Activated CD8-positive, alpha-beta T cell treated with anti-CD3 and anti-CD28 coated beads for 36 hours (primary cell): ENCODE data around the gene ARPC4. TPM values are rescaled to one million over a fixed set of nuclear protein-coding genes. Genes with fewer than 3 reads are reported as not detected.

Experiments
- ATAC-seq: fragments of 200-7000 bp; cut with Tn5 transposase; one replicate; pipeline ENCODE4 v1.10.0; 2021; ENCODE audit warnings: mild to moderate bottlenecking, moderate library complexity
- CTCF ChIA-PET: fragments of 350-600 bp; sonication (Branson Sonifier 250); formaldehyde crosslinking; loops from one replicate; lab custom pipeline; 2021; ENCODE audit warnings: antibody characterized with exemption; lab: Charles Lee
- POLR2A ChIA-PET: fragments of 350-600 bp; sonication (Branson Sonifier 250); formaldehyde crosslinking; loops from one replicate; lab custom pipeline; 2021; ENCODE audit warnings: antibody characterized with exemption; lab: Charles Lee
- DNase-seq: peaks from one replicate; pipeline ENCODE4 v3.0.0-alpha.2; 2020
- H3K27ac Mint-ChIP-seq: one replicate; pipeline ENCODE4 v1.8.0; 2021; ENCODE audit warnings: mild to moderate bottlenecking, mixed read lengths
- H3K27me3 Mint-ChIP-seq: one replicate; pipeline ENCODE4 v1.8.0; 2021; ENCODE audit warnings: mixed read lengths
- H3K36me3 Mint-ChIP-seq: one replicate; pipeline ENCODE4 v1.8.0; 2021; ENCODE audit warnings: low read depth, mixed read lengths
- H3K4me1 Mint-ChIP-seq: one replicate; pipeline ENCODE4 v1.8.0; 2021; ENCODE audit warnings: low read depth, mixed read lengths
- H3K4me3 Mint-ChIP-seq: one replicate; pipeline ENCODE4 v1.8.0; 2021; ENCODE audit warnings: mild to moderate bottlenecking, moderate library complexity, mixed read lengths
- H3K9me3 Mint-ChIP-seq: one replicate; pipeline ENCODE4 v1.8.0; 2021; ENCODE audit warnings: mixed read lengths
- CTCF ChIP-seq: fragments of 200-600 bp; IDR thresholded peaks from one replicate; pipeline ENCODE4 v1.8.0; 2022; ENCODE audit warnings: antibody characterized with exemption, mild to moderate bottlenecking
- intact Hi-C: fragments of 100-400 bp; cut with micrococcal nuclease; formaldehyde crosslinking; loops from one replicate; pipeline ENCODE4 v1.10.0; 2022
- total RNA-seq, 2 experiments: library from RNA; stranded (reverse); gene quantifications; one replicate each; pipeline ENCODE4 v1.2.3, GENCODE V29; 2021

Gene ARPC4
- total RNA-seq, 2 experiments from 2014 or later, result 205 to 208 TPM

GRCh38 chr3:9791790-9792404, 985 bp upstream of the ARPC4 start:
- ChIA-PET POLR2A (interaction anchor here (0.8 to 2.7 kb wide), 14 partner anchors 10 to 124 kb away, joined by 3 to 15 read pairs (median 8); partner anchors contain the start of genes BRPF1, CAMK1 and OGG1), CTCF (interaction anchor here (0.8 to 1.5 kb wide), 9 partner anchors 9 to 244 kb away, joined by 3 to 9 read pairs (median 4); partner anchors contain the start of gene BRPF1)
- peaks cover 54% of the 10 kb centered on the region for H3K4me1 Mint-ChIP-seq
- peak overlapping the region; percentile 88 for H3K4me3 Mint-ChIP-seq
- DNase-seq (no peak), ATAC-seq (no peak)
- H3K36me3 Mint-ChIP-seq, result peaks cover 63% of the 10 kb centered on the region
- H3K9me3 Mint-ChIP-seq, result no peaks in the 10 kb centered on the region
- peak overlapping the region; percentile 100 for H3K27ac Mint-ChIP-seq
- TF ChIP-seq CTCF, result no peak
- H3K27me3 Mint-ChIP-seq, result no peaks in the 10 kb centered on the region
- intact Hi-C loops, result loop anchor here (2.0 kb wide), 1 partner anchor 41 kb away; no protein-coding TSS in a partner anchor

DNA sequence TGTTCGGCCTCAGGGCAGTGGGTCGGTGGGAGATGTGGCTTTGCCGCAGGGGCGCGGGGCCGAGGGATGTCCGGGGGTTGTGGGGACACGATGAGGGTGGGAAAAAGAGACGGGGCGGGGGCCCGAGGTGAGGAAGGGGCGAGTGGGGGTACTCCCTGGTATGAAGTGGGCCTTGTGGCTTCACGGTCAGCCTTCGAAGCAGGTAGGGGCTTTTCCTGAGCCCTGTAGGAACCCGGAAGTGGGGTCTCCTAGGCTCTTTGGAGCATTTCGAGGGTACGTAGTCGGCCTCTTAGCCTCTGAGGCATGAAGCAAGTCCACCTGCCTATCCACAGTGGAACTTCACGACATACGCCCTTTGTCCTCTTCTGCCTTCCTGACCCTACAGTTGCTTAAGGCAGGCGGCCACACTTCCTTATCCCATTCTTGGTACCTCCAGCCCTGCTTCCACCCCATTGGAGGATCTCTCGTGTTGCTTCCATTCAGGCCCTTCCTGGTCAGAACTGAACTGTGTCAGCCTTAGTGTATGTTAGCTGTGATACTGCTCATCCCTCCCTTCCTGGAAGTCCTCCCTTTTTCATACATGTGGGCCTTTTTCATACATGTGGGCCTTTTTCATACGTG, 389 bp downstream of the ARPC4 start:
- no peak for TF ChIP-seq CTCF
- Mint-ChIP-seq H3K36me3 (peaks cover 66% of the 10 kb centered on the region), H3K27ac (peak overlapping the region; percentile 100), H3K9me3 (no peaks in the 10 kb centered on the region), H3K4me3 (peak overlapping the region; percentile 88), H3K4me1 (peaks cover 51% of the 10 kb centered on the region), H3K27me3 (no peaks in the 10 kb centered on the region)
- DNase-seq (peak; percentile 44), ATAC-seq (peak; percentile 8)
- ChIA-PET CTCF (interaction anchor here (0.8 to 2.3 kb wide), 12 partner anchors 8 to 242 kb away, joined by 3 to 12 read pairs (median 4); partner anchors contain the start of gene BRPF1), POLR2A (interaction anchor here (0.8 to 2.7 kb wide), 14 partner anchors 10 to 122 kb away, joined by 3 to 15 read pairs (median 8); partner anchors contain the start of genes BRPF1, CAMK1 and OGG1)
- intact Hi-C loops, result loop anchor here (2.0 kb wide), 1 partner anchor 42 kb away; no protein-coding TSS in a partner anchor

DNA sequence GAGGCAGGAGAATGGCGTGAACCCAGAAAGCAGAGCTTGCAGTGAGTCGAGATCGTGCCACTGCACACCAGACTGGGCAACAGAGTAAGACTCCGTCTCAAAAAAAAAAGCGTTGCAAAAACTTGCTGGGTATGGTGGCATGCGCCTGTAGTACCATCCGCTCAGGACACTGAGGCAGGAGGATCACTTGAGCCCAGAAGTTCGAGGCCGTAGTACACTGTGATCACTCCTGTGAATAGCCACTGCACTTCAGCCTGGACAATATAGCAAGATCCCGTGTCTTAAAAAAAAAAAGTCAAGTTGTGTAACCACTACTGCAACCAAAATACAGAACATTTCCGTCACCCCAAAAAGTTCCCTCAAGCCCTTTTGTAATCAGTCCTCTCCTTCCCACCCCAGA, 1.5 kb downstream of the ARPC4 start:
- Mint-ChIP-seq H3K27ac (peak overlapping the region; percentile 100), H3K36me3 (peaks cover 67% of the 10 kb centered on the region), H3K4me3 (peak overlapping the region; percentile 88), H3K27me3 (no peaks in the 10 kb centered on the region), H3K4me1 (peaks cover 47% of the 10 kb centered on the region), H3K9me3 (no peaks in the 10 kb centered on the region)
- intact Hi-C loops, result no loop called here
- TF ChIP-seq CTCF, result no peak
- ChIA-PET CTCF (interaction anchor here (2.0 to 2.3 kb wide), 2 partner anchors 14 to 138 kb away, joined by 5 to 12 read pairs; partner anchors contain the start of gene CRELD1), POLR2A (interaction anchor here (0.8 to 2.7 kb wide), 4 partner anchors 9 to 44 kb away, joined by 4 to 15 read pairs (median 11); partner anchors contain the start of gene OGG1)
- ATAC-seq, result no peak
- DNase-seq, result no peak

GRCh38 chr3:9795207-9795606, 2.3 kb downstream of the ARPC4 start:
- no peak for TF ChIP-seq CTCF
- peak overlapping the region; percentile 51 for H3K4me3 Mint-ChIP-seq
- no peak for DNase-seq
- intact Hi-C loops, result no loop called here
- H3K27ac Mint-ChIP-seq, result peak overlapping the region; percentile 75
- H3K27me3 Mint-ChIP-seq, result no peaks in the 10 kb centered on the region
- H3K36me3 Mint-ChIP-seq, result peaks cover 68% of the 10 kb centered on the region
- ChIA-PET CTCF (interaction anchor here (0.6 to 2.0 kb wide), 3 partner anchors 13 to 137 kb away, joined by 3 to 5 read pairs (median 5); partner anchors contain the start of gene CRELD1), POLR2A (interaction anchor here (0.8 to 2.7 kb wide), 4 partner anchors 17 to 191 kb away, joined by 3 to 9 read pairs (median 4); partner anchors contain the start of genes EMC3 and OGG1)
- peaks cover 43% of the 10 kb centered on the region for H3K4me1 Mint-ChIP-seq
- no peak for ATAC-seq
- no peaks in the 10 kb centered on the region for H3K9me3 Mint-ChIP-seq
